H1 (cell line): ENCODE results near the gene ZMAT5. TPM values are rescaled to one million over a fixed set of nuclear protein-coding genes. Genes with fewer than 3 reads are reported as not detected.

Experiments used
- BCL11A ChIP-seq, 2 experiments: IDR thresholded peaks; one replicate each; pipeline ENCODE4 v1.6.1; 2011; ENCODE audit warnings: low read depth in 2 of 2, low read length in 2 of 2, mild to moderate bottlenecking in 2 of 2
- JUN ChIP-seq: IDR thresholded peaks from 2 replicates; pipeline ENCODE4 v1.6.1; 2011; ENCODE audit warnings: low read depth, mild to moderate bottlenecking, improper control_type of control experiment, low read length
- polyA plus RNA-seq, 7 experiments: library from polyadenylated mRNA; depleted of rRNA in 3 of 7; stranded (reverse) in 5 of 7; unstranded in 2 of 7; fragments of >200 nt in 5 of 7; fragments of 200-250 nt in 2 of 7; gene quantifications; 1 replicate in 5 of 7; 2 replicates in 1 of 7; 4 replicates in 1 of 7; pipeline versions ENCODE4 v1.2.1 to v1.2.3, GENCODE V29; 2011 to 2013; ENCODE audit warnings: missing spikeins in 2 of 7, mixed read lengths in 2 of 7
- total RNA-seq: library from RNA; stranded (reverse); fragmentation: NEBNext Ultra II Directional; extraction: Animal tissue kit (Norgen Biotek cat#: 25700); gene quantifications from 2 replicates; pipeline ENCODE4 v1.2.1, GENCODE V29; 2021
- TF ChIP-seq, protein P1 (sequence below): IDR thresholded peaks from 2 replicates; pipeline ENCODE4 v1.6.1; 2012; ENCODE audit warnings: inconsistent platforms

ZMAT5 gene
- total and polyA plus RNA-seq, 2 of the 8 experiments (the other 6 are each of a cell fraction or from before 2014, with no cell fraction given): 14.0 to 38.3 TPM

DNA sequence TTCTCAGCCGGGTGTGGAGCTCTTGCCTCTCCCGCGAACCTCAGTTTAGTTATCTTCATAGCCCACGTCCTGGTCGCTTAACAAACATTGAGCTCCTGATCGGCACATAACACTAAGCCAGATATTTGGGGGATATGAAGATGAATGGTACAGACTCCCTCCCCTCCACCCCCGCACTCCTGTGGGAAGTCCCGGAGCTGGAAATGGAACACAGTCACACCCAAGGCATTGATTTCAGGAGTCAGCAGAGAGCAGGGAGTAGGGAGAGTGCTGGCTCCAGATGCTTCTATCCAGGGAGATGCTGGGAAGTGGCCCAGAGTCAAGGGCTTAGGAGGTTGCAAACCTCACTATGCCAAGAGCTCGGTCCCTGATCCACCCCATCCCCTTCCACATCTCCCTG is 73.1 kb downstream of the ZMAT5 start (continued):
- TF ChIP-seq, protein P1, sequence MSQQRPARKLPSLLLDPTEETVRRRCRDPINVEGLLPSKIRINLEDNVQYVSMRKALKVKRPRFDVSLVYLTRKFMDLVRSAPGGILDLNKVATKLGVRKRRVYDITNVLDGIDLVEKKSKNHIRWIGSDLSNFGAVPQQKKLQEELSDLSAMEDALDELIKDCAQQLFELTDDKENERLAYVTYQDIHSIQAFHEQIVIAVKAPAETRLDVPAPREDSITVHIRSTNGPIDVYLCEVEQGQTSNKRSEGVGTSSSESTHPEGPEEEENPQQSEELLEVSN: no peak
- no peak for TF ChIP-seq BCL11A (IDR thresholded peaks at IDR 0.05; ENCODE audit: low read depth in 2 of 2, low read length in 2 of 2)
- TF ChIP-seq JUN: no peak
